HG03175 (cell line): Measurements from ENCODE around the gene TRIM49D2.
"Not testable (repeated sequence)": the region's sequence is repeated elsewhere in the genome, so short reads cannot be mapped to it uniquely, and the experiment has no call there.

ENCODE experiments used
- ATAC-seq: cut with Tn5 transposase; IDR thresholded peaks from one replicate; pipeline ENCODE4 v1.9.1; 2021; ENCODE audit warnings: mild to moderate bottlenecking, moderate library complexity; ENCODE audit not compliant: unreplicated experiment

Gene TRIM49D2, protein sequence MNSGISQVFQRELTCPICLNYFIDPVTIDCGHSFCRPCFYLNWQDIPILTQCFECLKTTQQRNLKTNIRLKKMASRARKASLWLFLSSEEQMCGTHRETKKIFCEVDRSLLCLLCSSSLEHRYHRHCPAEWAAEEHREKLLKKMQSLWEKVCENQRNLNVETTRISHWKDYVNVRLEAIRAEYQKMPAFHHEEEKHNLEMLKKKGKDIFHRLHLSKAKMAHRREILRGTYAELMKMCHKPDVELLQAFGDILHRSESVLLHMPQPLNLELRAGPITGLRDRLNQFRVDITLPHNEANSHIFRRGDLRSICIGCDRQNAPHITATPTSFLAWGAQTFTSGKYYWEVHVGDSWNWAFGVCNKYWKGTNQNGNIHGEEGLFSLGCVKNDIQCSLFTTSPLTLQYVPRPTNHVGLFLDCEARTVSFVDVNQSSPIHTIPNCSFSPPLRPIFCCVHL

DNA sequence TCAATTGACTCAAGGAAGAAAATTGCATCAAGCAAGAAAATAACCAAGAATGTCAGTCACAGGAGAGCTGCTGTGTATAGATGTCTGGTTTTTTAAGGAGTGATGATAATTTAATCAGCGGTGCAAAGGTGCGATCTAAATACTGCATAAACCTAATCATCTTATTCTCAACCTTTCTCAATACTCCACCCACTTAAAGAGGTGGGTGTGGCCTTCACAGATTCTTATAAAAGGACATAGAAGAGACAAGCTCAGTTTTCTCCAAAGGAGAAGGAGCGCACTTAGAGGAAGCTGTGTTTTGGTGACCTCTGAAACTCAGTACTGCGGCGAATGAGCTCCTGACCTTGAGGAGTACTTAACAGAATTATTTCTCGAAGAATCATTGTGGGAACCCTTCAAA, at the start of gene TRIM49D2:
Gene TRIM49D2 (plus strand): TSS at position 301 of the 400 bp plus-strand sequence. CDS start 2,698 bp downstream, outside the sequence.
- ATAC-seq = not testable (repeated sequence)

DNA sequence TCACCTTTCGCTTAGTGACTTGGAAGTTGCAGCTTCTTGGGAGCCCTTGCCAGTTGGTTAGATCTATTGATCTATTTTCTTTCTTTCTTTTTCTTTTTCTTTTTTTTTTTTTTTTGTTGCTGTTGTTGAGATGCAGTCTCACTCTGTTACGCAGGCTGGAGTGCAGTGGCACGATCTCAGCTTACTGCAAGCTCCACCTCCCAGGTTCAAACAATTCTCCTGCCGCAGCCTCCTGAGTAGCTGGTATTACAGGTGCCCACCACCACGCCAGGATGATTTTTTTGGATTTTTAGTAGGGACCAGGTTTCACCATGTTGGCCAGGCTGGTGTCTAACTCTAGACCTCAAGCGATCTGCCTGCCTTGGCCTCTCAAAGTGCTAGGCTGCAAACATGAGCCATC, 46.4 kb upstream of the TRIM49D2 start:
- ATAC-seq = not testable (repeated sequence)

DNA sequence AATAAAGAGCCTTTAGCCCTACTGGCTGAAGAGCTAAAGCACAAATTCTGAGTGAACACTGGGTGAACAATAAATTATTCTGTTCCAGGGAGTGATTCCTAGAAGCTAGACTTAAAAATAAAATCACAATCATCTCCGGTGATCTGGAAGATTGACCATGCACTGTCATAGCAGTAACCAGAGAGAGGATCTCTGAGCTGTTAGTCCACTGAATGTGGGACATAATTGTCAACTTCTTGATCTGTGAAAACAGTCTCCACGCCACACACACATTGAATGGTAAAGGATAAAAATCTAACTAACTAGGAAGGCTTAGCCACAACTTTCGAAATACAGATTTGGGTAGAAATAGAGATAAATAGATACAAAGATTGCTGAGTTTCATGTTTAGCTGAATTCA, 30.6 kb upstream of the TRIM49D2 start:
- ATAC-seq = not testable (repeated sequence)

DNA sequence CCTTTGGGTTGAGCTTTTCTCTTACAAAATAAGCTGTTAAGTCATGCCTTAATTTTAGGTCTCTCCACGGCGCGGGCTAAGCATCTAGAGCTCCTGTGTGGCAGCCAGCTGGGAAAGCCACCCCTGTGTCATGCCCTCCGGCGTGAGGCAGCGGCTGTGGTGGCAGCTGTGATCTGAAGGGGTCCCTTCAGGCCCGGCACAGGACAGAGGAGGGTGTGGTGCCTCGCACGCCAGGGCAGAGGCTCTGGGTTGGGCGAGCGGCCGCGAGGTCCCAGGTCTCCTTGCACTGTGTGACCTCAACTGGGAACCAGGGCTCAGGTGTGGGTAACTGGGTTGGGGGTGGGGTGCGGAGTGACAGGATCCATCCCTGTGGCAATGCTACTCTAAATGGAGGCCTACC, 23.1 kb upstream of the TRIM49D2 start:
- not testable (repeated sequence) for ATAC-seq

DNA sequence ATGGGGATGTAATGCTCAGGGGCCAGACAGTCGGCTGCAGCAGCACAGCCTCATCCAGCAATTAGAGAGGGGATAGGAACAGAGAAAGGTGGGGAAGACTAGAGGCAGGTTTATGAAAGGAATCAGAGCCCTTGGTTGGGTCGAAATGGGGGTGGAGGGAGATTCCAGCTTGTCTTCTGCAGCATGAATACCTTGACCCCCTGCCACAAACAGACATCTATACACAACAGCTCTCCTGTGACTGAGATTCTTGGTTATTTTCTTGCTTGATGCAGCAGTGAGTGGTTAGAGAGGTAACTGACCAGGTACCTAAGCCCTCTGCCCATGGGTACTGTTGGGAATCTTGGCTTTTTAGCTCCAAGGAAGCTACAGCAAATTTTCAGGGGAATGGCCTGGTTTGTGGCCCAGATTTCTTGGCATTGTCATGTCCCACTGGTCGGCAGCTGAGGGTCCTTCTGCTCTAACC, 1.6 kb upstream of the TRIM49D2 start, which contains the start of gene TRIM49D1:
Gene TRIM49D1 (minus strand): TSS at position 51 of the 466 bp plus-strand sequence. CDS start 4,535 bp downstream, outside the sequence.
- no peak for ATAC-seq

DNA sequence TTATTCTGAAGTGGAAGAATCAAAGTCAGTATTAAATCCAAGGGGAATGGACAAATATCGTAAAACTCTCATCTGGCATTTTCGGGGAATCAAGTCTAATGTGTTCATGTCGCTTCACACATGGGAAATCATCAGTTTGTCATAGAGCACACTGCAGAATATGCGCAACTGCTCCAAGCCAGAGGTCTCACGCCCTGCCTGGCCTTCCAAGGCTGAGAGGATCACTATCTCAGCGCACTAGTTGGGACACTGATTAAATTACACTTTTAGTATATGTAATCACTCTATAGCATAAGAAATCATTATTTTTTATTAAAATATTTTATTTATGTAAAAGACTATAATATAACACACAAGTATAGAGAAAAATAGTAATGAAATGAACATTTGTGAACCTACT, 37.0 kb downstream of the TRIM49D2 start:
- not testable (repeated sequence) for ATAC-seq

DNA sequence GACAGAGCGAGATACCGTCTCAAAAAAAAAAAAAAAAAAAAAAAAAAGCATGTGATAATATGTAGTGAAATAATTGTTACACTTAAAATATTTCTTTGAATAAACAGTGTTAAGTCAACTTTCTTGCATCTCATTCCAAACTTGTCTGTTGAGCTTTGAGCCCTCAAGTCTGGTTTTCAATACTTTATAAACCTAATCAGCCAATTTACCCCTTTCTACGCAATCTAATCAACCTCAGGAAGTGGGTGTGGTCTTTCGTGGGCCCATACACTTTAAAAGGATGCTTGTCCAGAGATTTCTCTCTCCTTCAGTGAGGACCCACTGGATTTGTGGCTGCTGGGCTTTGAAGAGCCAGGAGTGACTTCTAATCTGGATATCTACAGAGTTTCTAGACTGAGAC, 41.9 kb downstream of the TRIM49D2 start, which contains the start of gene TRIM64:
Gene TRIM64 (plus strand): TSS at position 301 of the 400 bp plus-strand sequence. CDS start 2,467 bp downstream, outside the sequence.
- not testable (repeated sequence) for ATAC-seq
